Measurements from ENCODE around the gene PTPRG.

The PTPRG gene

GRCh38 chr3:61686228-61686648, 124.9 kb downstream of the PTPRG start:
- TF ChIP-seq SIN3A (IDR thresholded peaks at IDR 0.05; ENCODE audit: borderline replicate concordance, insufficient read depth, low read length) (no peak), TAF1 (IDR thresholded peaks at IDR 0.05; ENCODE audit: borderline replicate concordance, insufficient read depth, low read length) (no peak), POLR2AphosphoS5 (IDR thresholded peaks at IDR 0.05; ENCODE audit: low read depth, low read length) (no peak), FOXP2 (optimal IDR thresholded peaks at IDR 0.05; ENCODE audit: borderline replicate concordance, extremely low read depth, extremely low read length, insufficient read depth) (no peak)
- TF ChIP-seq, protein P1, sequence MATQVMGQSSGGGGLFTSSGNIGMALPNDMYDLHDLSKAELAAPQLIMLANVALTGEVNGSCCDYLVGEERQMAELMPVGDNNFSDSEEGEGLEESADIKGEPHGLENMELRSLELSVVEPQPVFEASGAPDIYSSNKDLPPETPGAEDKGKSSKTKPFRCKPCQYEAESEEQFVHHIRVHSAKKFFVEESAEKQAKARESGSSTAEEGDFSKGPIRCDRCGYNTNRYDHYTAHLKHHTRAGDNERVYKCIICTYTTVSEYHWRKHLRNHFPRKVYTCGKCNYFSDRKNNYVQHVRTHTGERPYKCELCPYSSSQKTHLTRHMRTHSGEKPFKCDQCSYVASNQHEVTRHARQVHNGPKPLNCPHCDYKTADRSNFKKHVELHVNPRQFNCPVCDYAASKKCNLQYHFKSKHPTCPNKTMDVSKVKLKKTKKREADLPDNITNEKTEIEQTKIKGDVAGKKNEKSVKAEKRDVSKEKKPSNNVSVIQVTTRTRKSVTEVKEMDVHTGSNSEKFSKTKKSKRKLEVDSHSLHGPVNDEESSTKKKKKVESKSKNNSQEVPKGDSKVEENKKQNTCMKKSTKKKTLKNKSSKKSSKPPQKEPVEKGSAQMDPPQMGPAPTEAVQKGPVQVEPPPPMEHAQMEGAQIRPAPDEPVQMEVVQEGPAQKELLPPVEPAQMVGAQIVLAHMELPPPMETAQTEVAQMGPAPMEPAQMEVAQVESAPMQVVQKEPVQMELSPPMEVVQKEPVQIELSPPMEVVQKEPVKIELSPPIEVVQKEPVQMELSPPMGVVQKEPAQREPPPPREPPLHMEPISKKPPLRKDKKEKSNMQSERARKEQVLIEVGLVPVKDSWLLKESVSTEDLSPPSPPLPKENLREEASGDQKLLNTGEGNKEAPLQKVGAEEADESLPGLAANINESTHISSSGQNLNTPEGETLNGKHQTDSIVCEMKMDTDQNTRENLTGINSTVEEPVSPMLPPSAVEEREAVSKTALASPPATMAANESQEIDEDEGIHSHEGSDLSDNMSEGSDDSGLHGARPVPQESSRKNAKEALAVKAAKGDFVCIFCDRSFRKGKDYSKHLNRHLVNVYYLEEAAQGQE (IDR thresholded peaks at IDR 0.05; ENCODE audit: insufficient read depth in 1 of 2, low read depth in 2 of 2, low read length in 2 of 2), result no peak

DNA sequence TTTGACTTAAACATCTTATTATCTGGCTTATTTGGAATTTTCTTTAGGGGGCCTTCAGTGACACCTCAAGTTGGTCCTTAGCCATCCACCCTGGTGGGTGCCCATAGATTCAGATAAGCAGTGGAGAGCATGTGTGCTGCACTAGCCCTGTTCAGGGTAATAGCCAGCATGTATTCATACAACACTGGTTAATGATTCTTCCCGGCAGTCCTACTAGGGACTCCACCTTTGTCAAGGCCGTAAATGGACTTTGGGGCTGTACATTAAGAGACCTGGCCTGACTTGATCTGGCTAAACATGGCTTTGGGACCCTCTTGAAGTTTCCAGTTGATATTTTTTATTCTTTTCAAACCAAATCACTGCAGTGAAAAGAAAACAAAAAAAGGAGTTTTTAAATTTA, 125.8 kb downstream of the PTPRG start:
- TF ChIP-seq TAF1 (IDR thresholded peaks at IDR 0.05; ENCODE audit: borderline replicate concordance, insufficient read depth, low read length), result no peak
- no peak for TF ChIP-seq POLR2AphosphoS5 (IDR thresholded peaks at IDR 0.05; ENCODE audit: low read depth, low read length)
- TF ChIP-seq, protein P1 (IDR thresholded peaks at IDR 0.05; ENCODE audit: insufficient read depth in 1 of 2, low read depth in 2 of 2, low read length in 2 of 2), result no peak
- no peak for TF ChIP-seq FOXP2 (optimal IDR thresholded peaks at IDR 0.05; ENCODE audit: borderline replicate concordance, extremely low read depth, extremely low read length, insufficient read depth)
- no peak for TF ChIP-seq SIN3A (IDR thresholded peaks at IDR 0.05; ENCODE audit: borderline replicate concordance, insufficient read depth, low read length)

GRCh38 chr3:61687663-61688306, 126.4 kb downstream of the PTPRG start:
- TF ChIP-seq SIN3A (IDR thresholded peaks at IDR 0.05; ENCODE audit: borderline replicate concordance, insufficient read depth, low read length), result no peak
- no peak for TF ChIP-seq POLR2AphosphoS5 (IDR thresholded peaks at IDR 0.05; ENCODE audit: low read depth, low read length)
- no peak for TF ChIP-seq TAF1 (IDR thresholded peaks at IDR 0.05; ENCODE audit: borderline replicate concordance, insufficient read depth, low read length)
- TF ChIP-seq, protein P1 (IDR thresholded peaks at IDR 0.05; ENCODE audit: insufficient read depth in 1 of 2, low read depth in 2 of 2, low read length in 2 of 2), result no peak
- TF ChIP-seq FOXP2 (optimal IDR thresholded peaks at IDR 0.05; ENCODE audit: borderline replicate concordance, extremely low read depth, extremely low read length, insufficient read depth), result no peak

DNA sequence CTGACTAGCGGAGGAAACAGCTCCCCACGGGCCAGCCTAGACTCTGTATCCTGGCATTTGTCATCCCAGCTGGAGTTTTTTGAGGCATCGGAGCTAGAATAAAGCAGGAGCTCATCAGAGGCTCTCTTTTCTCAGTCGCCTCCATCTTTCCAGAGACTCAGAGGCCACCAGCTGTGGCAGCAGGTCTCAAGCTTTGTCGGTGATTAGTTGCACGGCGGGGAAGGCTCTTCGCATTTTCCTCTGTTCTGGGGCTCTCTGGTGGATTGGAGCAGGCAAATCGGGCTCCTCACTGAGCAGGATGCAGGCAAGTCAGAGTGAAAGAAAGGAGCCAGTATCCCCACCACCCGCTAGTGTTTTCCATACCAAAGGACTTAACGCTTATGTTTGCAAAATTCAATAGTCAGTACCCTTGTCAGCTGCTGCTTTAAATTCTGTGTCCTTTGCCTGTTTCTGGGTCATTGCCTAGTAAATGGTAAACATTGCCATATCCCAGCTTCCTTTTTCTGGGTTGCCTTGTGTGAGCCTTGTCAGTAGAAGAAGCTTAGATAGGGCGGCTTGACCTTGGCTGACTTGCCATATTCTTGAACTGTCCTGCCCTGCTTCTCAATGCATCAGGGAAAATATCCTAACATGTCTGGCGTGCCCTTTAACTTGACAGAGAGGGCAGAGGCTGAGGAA, 127.1 kb downstream of the PTPRG start:
- TF ChIP-seq SIN3A (IDR thresholded peaks at IDR 0.05; ENCODE audit: borderline replicate concordance, insufficient read depth, low read length), result no peak
- TF ChIP-seq TAF1 (IDR thresholded peaks at IDR 0.05; ENCODE audit: borderline replicate concordance, insufficient read depth, low read length), result no peak
- no peak for TF ChIP-seq FOXP2 (optimal IDR thresholded peaks at IDR 0.05; ENCODE audit: borderline replicate concordance, extremely low read depth, extremely low read length, insufficient read depth)
- TF ChIP-seq POLR2AphosphoS5 (IDR thresholded peaks at IDR 0.05; ENCODE audit: low read depth, low read length), result no peak
- TF ChIP-seq, protein P1 (IDR thresholded peaks at IDR 0.05; ENCODE audit: insufficient read depth in 1 of 2, low read depth in 2 of 2, low read length in 2 of 2), result no peak

Measured in PFSK-1 (cell line).